Measurements from ENCODE around the gene NUDT16L1. TPM values are rescaled to one million over a fixed set of nuclear protein-coding genes. Genes with fewer than 3 reads are reported as not detected.

Gene NUDT16L1
- total RNA-seq, 3 donors from 2014 or later, result 22.4 to 38.0 (median 32.3) TPM

DNA sequence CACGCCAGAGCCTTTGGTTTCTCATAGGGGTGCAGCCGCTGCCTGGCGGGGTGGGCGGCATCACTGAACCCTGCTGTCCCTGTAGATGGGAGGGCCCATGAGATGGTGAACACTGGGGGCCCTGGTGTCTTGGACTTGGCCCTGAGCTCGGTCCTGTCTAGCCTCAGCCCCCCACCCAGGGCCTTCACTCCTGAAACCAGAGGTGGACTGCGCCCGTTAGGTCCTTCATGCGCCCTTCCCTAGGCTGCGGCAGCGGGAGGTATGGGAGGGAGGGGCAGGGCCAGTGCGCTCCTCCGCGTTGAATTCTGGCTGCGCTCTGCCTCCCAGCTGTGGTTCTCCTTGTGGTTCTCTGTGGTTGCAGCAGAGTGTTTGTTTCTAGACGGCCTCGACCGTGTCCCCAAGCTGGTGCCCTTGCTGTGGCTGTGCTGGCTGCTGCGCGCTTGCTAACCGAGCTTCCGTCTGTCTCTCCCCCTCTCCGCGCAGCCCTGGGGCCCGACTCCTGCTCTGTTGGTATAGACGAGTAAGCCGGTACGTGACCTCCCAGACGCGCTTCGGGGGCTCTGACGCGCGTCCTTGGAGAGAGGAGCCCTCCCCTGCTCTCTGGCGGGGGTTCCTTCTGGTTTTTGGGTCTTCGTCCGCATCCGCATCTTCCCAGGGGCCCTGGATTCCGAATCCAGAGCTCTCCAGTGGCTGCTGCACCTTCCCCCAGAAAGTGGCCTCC, 7.4 kb upstream of the NUDT16L1 start:
- Histone ChIP-seq H3K36me3 (no peaks in the 10 kb centered on the region), H3K4me3 (no peak overlapping the region), H3K27ac (no peak overlapping the region), H3K9me3 (no peaks in the 10 kb centered on the region), H3K4me1 (peaks cover 0 to 3% of the 10 kb centered on the region in 2 donors), H3K27me3 (no peaks in the 10 kb centered on the region)
- no peak for DNase-seq (ENCODE audit: low spot score in 2 of 2)
- TF ChIP-seq, protein P1, sequence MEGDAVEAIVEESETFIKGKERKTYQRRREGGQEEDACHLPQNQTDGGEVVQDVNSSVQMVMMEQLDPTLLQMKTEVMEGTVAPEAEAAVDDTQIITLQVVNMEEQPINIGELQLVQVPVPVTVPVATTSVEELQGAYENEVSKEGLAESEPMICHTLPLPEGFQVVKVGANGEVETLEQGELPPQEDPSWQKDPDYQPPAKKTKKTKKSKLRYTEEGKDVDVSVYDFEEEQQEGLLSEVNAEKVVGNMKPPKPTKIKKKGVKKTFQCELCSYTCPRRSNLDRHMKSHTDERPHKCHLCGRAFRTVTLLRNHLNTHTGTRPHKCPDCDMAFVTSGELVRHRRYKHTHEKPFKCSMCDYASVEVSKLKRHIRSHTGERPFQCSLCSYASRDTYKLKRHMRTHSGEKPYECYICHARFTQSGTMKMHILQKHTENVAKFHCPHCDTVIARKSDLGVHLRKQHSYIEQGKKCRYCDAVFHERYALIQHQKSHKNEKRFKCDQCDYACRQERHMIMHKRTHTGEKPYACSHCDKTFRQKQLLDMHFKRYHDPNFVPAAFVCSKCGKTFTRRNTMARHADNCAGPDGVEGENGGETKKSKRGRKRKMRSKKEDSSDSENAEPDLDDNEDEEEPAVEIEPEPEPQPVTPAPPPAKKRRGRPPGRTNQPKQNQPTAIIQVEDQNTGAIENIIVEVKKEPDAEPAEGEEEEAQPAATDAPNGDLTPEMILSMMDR (IDR thresholded peaks at IDR 0.05), result no peak
- TF ChIP-seq POLR2AphosphoS5 (IDR thresholded peaks at IDR 0.05) (no peak), POLR2A (IDR thresholded peaks at IDR 0.05) (no peak)
- intact Hi-C loops (cut with DNase I; ENCODE audit: low total_unique reads), result no loop called here

DNA sequence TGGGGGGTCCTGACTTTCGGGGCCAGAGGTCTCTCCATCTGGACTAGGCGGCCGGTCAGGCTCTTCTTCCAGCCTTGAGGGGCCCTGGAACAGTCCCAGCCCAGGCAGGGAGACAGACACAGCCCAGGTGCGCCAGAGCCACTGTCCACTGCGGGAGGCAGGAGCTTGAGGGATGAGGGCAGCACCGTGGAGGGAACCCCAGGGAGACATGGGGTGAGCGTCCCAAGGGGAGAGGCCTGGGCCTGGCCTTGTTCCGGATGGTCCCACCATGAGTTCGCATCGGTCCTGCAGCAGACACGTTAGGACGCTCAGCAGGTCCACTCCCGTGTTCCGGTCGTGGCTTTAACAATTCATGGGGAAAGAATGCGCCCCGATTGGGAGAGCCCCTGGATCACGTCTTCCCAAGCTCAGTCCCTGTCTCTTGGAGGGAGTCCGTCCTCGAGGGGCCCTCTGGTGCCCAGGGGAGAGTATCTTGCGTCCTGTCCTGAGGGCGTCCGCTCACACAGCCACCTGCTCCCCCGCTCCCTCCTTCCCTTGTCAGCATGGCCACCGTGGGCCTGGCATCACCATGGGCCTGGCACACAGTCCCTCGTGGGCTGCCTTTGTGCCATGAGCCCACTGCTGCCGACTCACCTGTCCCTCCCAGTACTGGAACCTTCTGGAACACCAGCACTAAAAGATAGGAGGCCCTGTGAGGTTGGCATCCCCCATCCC, 6.7 kb upstream of the NUDT16L1 start:
- intact Hi-C loops (cut with DNase I; ENCODE audit: low total_unique reads), result no loop called here

DNA sequence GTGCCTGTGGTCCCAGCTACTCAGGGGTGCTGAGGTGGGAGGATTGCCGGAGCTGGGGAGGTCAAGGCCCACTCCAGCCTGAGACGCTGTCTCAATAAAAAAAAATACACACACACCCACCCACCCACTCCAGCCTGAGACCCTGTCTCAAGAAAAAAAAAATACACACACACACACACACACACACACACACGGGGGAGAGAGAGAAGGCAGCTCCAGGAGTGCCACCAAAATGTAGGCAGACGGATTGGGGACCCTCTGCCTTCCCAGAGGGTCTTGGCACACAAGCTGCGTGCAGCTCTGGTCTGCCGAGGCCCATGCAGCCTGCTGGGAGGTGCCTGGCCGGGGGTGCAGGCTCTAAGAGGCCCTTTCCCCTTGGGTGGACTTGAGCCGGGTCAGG, 5.9 kb upstream of the NUDT16L1 start:
- intact Hi-C loops (cut with DNase I; ENCODE audit: low total_unique reads), result no loop called here
- Histone ChIP-seq H3K9me3 (no peaks in the 10 kb centered on the region), H3K4me1 (no peaks in the 10 kb centered on the region), H3K27me3 (no peaks in the 10 kb centered on the region), H3K4me3 (no peak overlapping the region), H3K36me3 (no peaks in the 10 kb centered on the region), H3K27ac (no peak overlapping the region)
- TF ChIP-seq, protein P1 (IDR thresholded peaks at IDR 0.05), result no peak
- no peak for TF ChIP-seq POLR2A (IDR thresholded peaks at IDR 0.05)
- no peak for TF ChIP-seq POLR2AphosphoS5 (IDR thresholded peaks at IDR 0.05)
- DNase-seq (ENCODE audit: low spot score in 2 of 2), result no peak

More for the DNA sequence above, 6.7 kb upstream of the NUDT16L1 start:
- Histone ChIP-seq H3K4me3 (no peak overlapping the region), H3K4me1 (no peaks in the 10 kb centered on the region), H3K36me3 (no peaks in the 10 kb centered on the region), H3K9me3 (no peaks in the 10 kb centered on the region), H3K27me3 (no peaks in the 10 kb centered on the region), H3K27ac (no peak overlapping the region)
- TF ChIP-seq, protein P1 (IDR thresholded peaks at IDR 0.05), result no peak
- TF ChIP-seq POLR2A (IDR thresholded peaks at IDR 0.05), result no peak
- no peak for TF ChIP-seq POLR2AphosphoS5 (IDR thresholded peaks at IDR 0.05)
- no peak for DNase-seq (ENCODE audit: low spot score in 2 of 2)

GRCh38 chr16:4687946-4688673, 5.3 kb upstream of the NUDT16L1 start:
- Histone ChIP-seq H3K4me1 (no peaks in the 10 kb centered on the region), H3K27me3 (no peaks in the 10 kb centered on the region), H3K9me3 (no peaks in the 10 kb centered on the region), H3K27ac (no peak overlapping the region), H3K36me3 (no peaks in the 10 kb centered on the region), H3K4me3 (no peak overlapping the region)
- intact Hi-C loops (cut with DNase I; ENCODE audit: low total_unique reads), result no loop called here
- no peak for DNase-seq (ENCODE audit: low spot score in 2 of 2)
- no peak for TF ChIP-seq POLR2AphosphoS5 (IDR thresholded peaks at IDR 0.05)
- TF ChIP-seq POLR2A (IDR thresholded peaks at IDR 0.05), result no peak
- TF ChIP-seq, protein P1 (IDR thresholded peaks at IDR 0.05), result no peak

- H3K36me3 ChIP-seq, result no peaks in the 10 kb centered on the region
Measured at GRCh38 chr16:4688674-4689045, 4.7 kb upstream of the NUDT16L1 start.

More at GRCh38 chr16:4688674-4689045, 4.7 kb upstream of the NUDT16L1 start:
- no peak overlapping the region for H3K27ac ChIP-seq
- H3K9me3 ChIP-seq, result no peaks in the 10 kb centered on the region
- H3K4me1 ChIP-seq, result no peaks in the 10 kb centered on the region
- no peak for TF ChIP-seq POLR2AphosphoS5 (IDR thresholded peaks at IDR 0.05)
- TF ChIP-seq, protein P1 (IDR thresholded peaks at IDR 0.05), result no peak
- TF ChIP-seq POLR2A (IDR thresholded peaks at IDR 0.05), result no peak
- no peaks in the 10 kb centered on the region for H3K27me3 ChIP-seq
- intact Hi-C loops (cut with DNase I; ENCODE audit: low total_unique reads), result no loop called here
- H3K4me3 ChIP-seq, result no peak overlapping the region
- DNase-seq (ENCODE audit: low spot score in 2 of 2), result no peak

All from breast epithelium (tissue), 4 donors.